Central memory CD8-positive, alpha-beta T cell (primary cell): ENCODE results near the gene KRT10.

Experiments used
- ATAC-seq: fragments of 150-1000 bp; cut with Tn5 transposase; replicated peaks from 2 replicates; pipeline ENCODE4 v1.10.0; 2022; ENCODE audit warnings: mild to moderate bottlenecking, moderate FRiP score, moderate number of reproducible peaks; ENCODE audit not compliant: poor library complexity, severe bottlenecking; ENCODE audit errors: extremely low read depth
- DNase-seq, 2 donors: peaks; one replicate each; pipeline ENCODE4 v3.0.0; 2021; ENCODE audit warnings: low spot score in 2 of 2
- H3K27ac Mint-ChIP-seq: one replicate; pipeline ENCODE4 v1.8.0; 2022; ENCODE audit warnings: low read depth, mild to moderate bottlenecking, moderate library complexity, mixed read lengths
- H3K27me3 Mint-ChIP-seq: one replicate; pipeline ENCODE4 v1.8.0; 2022; ENCODE audit warnings: mixed read lengths
- H3K36me3 Mint-ChIP-seq: one replicate; pipeline ENCODE4 v1.8.0; 2022; ENCODE audit warnings: mild to moderate bottlenecking, moderate library complexity, mixed read lengths; ENCODE audit not compliant: insufficient read depth
- H3K4me1 Mint-ChIP-seq: one replicate; pipeline ENCODE4 v1.8.0; 2022; ENCODE audit warnings: mixed read lengths
- H3K4me3 Mint-ChIP-seq: one replicate; pipeline ENCODE4 v1.8.0; 2022; ENCODE audit warnings: mild to moderate bottlenecking, moderate library complexity, mixed read lengths
- H3K9me3 Mint-ChIP-seq: one replicate; pipeline ENCODE4 v1.8.0; 2022; ENCODE audit warnings: mixed read lengths

The KRT10 gene

DNA sequence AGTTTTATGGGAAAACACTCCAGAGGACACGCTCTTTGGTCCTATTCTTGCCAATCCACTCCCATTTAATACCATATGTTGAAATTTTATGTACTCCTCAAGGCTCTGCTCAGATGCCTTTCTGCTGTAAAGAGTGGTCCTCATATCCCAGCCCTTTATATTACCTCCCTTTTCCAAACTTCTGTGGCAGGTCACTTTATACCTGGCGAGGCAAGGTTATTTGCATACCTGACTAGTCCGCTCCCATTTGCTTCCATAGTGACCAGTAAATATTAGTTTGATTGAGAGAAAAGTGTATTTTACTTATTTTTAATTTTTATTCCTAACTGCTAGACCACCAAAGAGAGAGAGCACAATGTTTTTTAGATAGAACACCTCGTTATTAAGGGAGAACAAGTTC lies 27.3 kb upstream of the KRT10 start:
- Mint-ChIP-seq H3K4me3 (no peak overlapping the region), H3K36me3 (no peaks in the 10 kb centered on the region), H3K27me3 (peaks cover 45% of the 10 kb centered on the region), H3K27ac (no peak overlapping the region), H3K9me3 (no peaks in the 10 kb centered on the region), H3K4me1 (no peaks in the 10 kb centered on the region)
- DNase-seq (no peak), ATAC-seq (no peak)

DNA sequence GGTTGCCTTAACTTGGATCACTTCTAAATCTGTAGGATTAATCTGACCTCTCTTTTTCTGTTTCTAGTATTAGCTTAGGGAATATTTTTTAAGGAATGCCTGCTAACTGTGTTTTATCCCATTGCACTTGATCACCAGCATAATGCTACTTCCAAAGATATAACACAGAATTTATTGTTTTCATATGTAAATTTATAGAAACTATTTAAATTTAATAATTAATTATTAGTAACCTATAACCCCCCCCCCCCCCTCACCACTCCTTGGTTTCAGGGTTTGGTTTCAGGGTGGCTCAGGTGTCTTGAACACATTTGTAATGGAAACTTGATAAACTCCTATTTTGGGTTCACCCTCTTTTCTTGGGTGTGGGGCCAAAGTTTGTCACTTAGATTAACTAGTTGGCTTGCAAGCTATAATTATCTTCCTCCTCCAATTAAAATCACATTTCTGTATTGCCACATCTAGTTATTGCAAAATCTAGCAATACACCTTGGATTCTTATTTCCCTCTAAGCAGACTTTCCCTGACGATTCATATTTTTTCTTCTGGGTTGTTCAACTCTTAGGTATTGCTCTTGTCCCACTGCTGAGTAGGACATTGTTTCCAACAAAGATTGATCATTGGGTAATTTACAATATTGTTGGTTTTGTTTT lies 26.3 kb upstream of the KRT10 start:
- H3K27ac Mint-ChIP-seq = no peak overlapping the region
- H3K9me3 Mint-ChIP-seq = no peaks in the 10 kb centered on the region
- DNase-seq (no peak), ATAC-seq (no peak)
- H3K27me3 Mint-ChIP-seq = peaks cover 52% of the 10 kb centered on the region
- no peaks in the 10 kb centered on the region for H3K4me1 Mint-ChIP-seq
- H3K36me3 Mint-ChIP-seq = no peaks in the 10 kb centered on the region
- H3K4me3 Mint-ChIP-seq = no peak overlapping the region

DNA sequence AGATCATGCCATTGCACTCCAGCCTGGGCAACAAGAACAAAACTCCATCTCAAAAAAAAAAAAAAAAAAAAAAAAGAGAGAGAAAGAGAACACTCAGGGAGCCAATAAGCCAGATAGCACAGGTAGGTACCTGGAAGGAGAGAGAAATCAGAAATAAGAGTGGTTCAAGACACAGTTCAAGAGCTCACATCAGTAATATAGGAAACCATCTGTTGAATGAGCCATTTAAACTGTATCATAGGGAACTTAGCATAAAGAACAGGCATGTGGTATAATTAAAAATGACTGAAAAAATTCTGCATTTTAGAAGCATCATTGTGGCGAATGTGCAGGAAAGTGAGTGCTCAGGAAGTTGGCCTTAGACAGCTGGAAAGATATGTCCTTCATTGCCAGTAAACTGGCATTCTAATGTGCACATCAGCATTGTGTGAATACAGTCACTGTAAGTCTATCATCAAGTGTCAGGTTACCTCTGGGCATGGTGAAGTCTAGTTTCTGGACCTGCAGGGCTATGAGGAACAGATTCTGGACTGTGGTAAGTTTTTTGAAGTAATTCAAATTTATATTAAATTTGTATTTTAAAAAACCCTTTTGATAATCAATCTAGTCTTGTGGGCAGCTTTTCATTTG lies 24.2 kb upstream of the KRT10 start:
- ATAC-seq (no peak), DNase-seq (no peak)
- H3K4me3 Mint-ChIP-seq = no peak overlapping the region
- no peaks in the 10 kb centered on the region for H3K36me3 Mint-ChIP-seq
- no peaks in the 10 kb centered on the region for H3K4me1 Mint-ChIP-seq
- H3K27me3 Mint-ChIP-seq = peaks cover 47% of the 10 kb centered on the region
- no peaks in the 10 kb centered on the region for H3K9me3 Mint-ChIP-seq
- no peak overlapping the region for H3K27ac Mint-ChIP-seq

DNA sequence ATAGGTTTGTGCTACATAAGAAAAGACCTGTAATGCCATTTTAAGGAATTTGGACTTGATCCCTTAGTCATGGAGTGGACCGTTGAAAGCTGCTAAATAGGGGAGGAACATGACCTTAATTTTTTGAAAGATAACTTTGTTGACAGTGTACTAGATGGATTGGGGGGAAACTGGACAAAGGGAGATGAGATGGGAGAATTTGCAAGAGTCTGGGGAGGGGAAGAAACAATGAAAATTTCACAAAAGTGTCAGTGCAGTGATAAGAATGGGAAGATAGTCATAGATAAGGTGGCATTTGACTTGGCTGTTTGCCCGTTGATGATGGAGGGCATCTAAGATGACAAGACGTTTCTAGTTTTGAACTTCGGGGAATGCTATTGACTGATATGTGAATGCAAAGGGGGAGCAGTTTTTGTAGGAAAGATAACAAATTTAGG lies 22.3 kb upstream of the KRT10 start:
- Mint-ChIP-seq H3K27me3 (peaks cover 46% of the 10 kb centered on the region), H3K36me3 (no peaks in the 10 kb centered on the region), H3K4me1 (no peaks in the 10 kb centered on the region), H3K27ac (no peak overlapping the region), H3K4me3 (no peak overlapping the region), H3K9me3 (no peaks in the 10 kb centered on the region)
- ATAC-seq = no peak
- DNase-seq = no peak

DNA sequence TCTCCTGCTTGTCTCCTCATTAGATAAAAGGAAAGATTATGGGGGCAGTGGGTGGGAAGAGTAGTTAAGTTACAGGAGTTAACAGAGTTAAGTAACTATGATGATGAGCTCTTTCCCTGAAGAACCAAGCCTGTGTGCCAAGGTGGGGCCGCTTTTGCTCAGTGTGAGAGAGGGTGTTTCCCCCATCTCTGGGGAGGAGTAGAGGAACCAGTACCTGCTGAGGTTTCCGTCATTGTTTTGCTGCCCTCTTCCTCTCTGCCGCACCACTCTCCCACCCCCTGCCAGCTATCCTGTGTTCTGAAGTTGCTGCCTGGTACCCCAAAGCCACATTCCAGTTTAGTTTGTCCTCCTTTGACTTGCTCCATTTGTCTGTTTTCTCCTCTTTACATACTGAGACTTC lies 20.8 kb upstream of the KRT10 start:
- H3K27me3 Mint-ChIP-seq = peaks cover 46% of the 10 kb centered on the region
- no peaks in the 10 kb centered on the region for H3K4me1 Mint-ChIP-seq
- ATAC-seq (no peak), DNase-seq (no peak)
- H3K36me3 Mint-ChIP-seq = no peaks in the 10 kb centered on the region
- H3K4me3 Mint-ChIP-seq = no peak overlapping the region
- no peaks in the 10 kb centered on the region for H3K9me3 Mint-ChIP-seq
- no peak overlapping the region for H3K27ac Mint-ChIP-seq

DNA sequence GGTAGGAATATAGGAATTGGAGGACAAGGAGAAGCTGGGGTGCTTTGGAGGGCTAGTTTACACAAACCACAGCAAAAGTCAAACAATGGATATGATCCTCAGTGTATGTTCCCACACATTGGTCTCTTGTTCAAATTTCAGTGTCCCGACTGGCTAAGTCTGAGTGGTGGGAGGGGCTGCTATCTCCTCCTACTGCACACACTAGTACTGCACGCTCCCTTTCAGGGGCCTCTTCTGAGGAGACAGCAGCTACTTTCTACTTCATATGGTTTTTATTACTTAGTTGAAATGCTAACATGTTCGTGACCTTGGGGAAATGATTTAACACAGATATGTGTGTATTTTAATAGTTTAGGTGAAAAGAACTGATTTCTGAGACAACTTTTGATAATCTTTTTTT lies 18.8 kb upstream of the KRT10 start:
- H3K27me3 Mint-ChIP-seq = peaks cover 45% of the 10 kb centered on the region
- H3K4me1 Mint-ChIP-seq = no peaks in the 10 kb centered on the region
- no peak for DNase-seq
- ATAC-seq = no peak
- H3K27ac Mint-ChIP-seq = no peak overlapping the region
- no peaks in the 10 kb centered on the region for H3K36me3 Mint-ChIP-seq
- H3K4me3 Mint-ChIP-seq = no peak overlapping the region
- no peaks in the 10 kb centered on the region for H3K9me3 Mint-ChIP-seq

DNA sequence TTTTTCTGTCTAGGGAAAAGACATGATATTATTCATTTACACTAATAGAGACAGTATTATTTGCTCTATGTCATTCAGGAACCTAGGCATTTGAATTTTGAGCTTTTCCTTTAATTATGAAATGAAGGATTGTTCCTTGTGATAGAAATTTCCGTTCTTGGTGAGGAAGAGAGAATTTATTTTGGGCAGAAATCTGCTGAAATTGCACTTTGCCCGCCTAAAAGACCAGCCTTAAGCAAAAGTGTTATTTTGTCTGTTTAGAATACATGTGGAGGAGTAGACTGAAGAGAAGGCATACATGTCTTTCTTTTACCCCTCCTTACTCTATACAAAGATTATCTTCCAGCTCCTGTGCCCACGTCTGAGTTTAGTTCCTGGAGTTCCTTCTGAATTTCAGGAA lies 16.8 kb upstream of the KRT10 start:
- no peaks in the 10 kb centered on the region for H3K9me3 Mint-ChIP-seq
- DNase-seq (no peak), ATAC-seq (no peak)
- H3K36me3 Mint-ChIP-seq = peaks cover 4% of the 10 kb centered on the region
- H3K4me3 Mint-ChIP-seq = no peak overlapping the region
- no peaks in the 10 kb centered on the region for H3K4me1 Mint-ChIP-seq
- peaks cover 24% of the 10 kb centered on the region for H3K27me3 Mint-ChIP-seq
- no peak overlapping the region for H3K27ac Mint-ChIP-seq

DNA sequence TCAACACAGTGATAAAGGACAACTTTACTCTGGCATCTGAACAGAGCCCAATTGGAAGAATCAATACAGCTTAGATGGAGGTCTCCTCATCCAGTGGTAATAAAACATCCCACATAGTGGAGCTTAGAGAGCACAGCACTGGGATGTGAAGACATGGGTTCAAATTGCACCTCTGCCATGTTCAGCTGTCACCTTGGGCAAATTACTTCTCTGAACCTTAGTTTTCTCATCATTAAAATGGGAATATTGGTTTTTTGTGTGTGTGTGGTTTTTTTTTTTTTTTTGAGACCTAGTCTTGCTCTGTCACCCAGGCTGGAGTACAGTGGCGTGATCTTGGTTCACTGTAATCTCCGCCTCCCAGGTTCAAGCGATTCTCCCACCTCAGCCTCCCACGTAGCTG lies 13.6 kb upstream of the KRT10 start:
- H3K27me3 Mint-ChIP-seq = peaks cover 5% of the 10 kb centered on the region
- DNase-seq = no peak
- H3K4me3 Mint-ChIP-seq = no peak overlapping the region
- H3K27ac Mint-ChIP-seq = no peak overlapping the region
- no peak for ATAC-seq
- no peaks in the 10 kb centered on the region for H3K9me3 Mint-ChIP-seq
- peaks cover 4% of the 10 kb centered on the region for H3K36me3 Mint-ChIP-seq
- peaks cover 5% of the 10 kb centered on the region for H3K4me1 Mint-ChIP-seq

DNA sequence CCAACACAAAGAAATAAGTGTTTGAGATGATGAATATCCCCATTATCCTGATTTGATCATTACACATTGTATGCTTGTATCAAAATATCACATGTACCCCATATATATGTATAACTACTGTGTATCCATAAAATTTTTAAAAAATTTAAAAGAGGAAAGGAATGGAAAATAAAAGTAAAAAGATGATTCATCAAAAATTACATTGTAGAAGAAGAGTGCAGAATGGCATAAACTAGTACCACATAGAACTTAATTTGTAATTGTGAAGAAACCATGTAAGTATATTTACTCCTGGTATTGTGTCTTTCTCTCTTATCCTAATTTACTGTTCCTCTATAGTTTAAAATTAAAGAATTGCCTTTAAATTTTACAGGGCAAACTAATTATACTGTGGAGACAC lies 11.5 kb upstream of the KRT10 start:
- Mint-ChIP-seq H3K27ac (no peak overlapping the region), H3K36me3 (peaks cover 4% of the 10 kb centered on the region), H3K27me3 (no peaks in the 10 kb centered on the region), H3K4me3 (no peak overlapping the region), H3K9me3 (no peaks in the 10 kb centered on the region), H3K4me1 (peaks cover 5% of the 10 kb centered on the region)
- ATAC-seq (no peak), DNase-seq (no peak)

DNA sequence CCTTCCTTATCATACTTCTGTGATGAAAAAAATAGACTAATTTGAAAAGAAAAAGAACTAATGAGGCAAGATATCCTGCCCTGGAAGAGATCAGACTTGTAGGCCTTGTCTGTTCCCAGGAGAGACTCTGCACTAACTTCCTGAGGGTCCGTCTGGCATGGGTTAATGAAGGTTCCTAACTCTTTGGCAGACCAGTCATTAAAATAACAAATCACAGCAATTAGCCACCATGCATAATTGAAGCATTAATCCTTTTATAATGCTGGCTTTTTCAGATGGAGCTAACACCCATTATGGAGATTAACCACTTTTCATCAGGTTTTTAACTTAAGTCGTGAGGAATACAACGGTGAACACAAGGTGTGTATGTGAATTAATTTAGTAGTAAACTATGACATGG lies 10.4 kb upstream of the KRT10 start:
- no peaks in the 10 kb centered on the region for H3K27me3 Mint-ChIP-seq
- peaks cover 4% of the 10 kb centered on the region for H3K36me3 Mint-ChIP-seq
- H3K4me1 Mint-ChIP-seq = peaks cover 13% of the 10 kb centered on the region
- no peak overlapping the region for H3K27ac Mint-ChIP-seq
- H3K4me3 Mint-ChIP-seq = no peak overlapping the region
- H3K9me3 Mint-ChIP-seq = no peaks in the 10 kb centered on the region
- DNase-seq (no peak), ATAC-seq (no peak)

DNA sequence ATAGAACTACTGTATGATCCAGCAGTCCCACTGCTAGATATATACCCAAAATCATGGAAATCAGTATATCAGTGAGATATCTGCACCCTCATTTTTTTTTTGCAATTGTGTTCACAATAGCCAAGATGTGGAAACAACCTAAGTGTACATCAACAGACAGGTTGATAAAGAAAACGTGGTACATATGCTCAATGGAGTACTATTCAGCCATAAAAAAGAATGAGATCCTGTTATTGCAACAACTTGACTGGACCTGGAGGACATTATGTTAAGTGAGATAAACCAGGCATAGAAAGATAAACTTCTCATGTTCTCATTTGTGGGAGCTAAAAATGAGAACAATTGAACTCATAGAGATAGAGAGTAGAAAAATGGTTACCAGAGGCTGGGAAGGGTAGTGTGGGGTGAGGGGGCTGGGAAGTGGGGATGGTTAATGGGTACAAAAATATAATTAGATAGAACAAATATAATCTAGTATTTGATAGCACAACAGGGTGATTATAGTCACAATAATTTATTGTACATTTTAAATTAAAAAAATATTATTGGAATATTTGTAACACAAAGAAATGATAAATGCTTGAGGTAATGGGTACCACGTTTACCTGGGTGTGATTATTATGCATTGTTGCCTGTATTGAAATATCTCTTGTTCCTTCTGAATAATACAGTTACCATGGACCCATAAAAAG lies 7.8 kb upstream of the KRT10 start:
- ATAC-seq = no peak
- no peaks in the 10 kb centered on the region for H3K36me3 Mint-ChIP-seq

DNA sequence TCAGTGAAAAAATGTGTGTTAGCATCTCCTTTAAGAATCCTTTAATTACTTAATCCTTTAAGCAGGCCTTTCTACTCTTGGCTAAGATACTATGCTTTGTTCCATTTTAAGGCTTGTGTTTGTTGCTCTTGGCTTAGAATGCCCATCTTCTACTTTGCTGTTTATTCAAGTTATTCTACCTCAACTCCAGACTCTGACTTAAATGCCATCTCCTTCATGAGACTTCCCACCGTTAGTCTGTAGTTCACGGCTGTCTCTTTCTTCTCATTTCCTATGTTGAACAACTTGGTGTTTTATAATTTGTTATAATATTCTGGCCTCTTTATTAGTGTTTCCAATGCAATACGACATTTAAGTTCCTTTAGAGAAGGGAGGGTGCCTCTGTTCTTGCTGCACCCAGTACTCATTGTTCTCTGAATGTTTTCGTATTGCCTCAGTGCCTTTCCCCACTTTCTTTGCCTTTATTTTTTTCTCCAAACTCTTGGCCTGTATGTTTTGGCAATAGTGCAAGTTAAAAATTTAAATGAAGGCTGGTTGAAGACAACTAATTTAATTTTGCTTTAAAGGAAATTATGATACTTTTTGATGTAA lies 6.1 kb upstream of the KRT10 start:
- Mint-ChIP-seq H3K4me3 (no peak overlapping the region), H3K27me3 (no peaks in the 10 kb centered on the region)
- DNase-seq = no peak

More for the DNA sequence above, 7.8 kb upstream of the KRT10 start:
- H3K4me1 Mint-ChIP-seq = peaks cover 16% of the 10 kb centered on the region
- H3K4me3 Mint-ChIP-seq = no peak overlapping the region
- H3K27ac Mint-ChIP-seq = no peak overlapping the region
- no peaks in the 10 kb centered on the region for H3K9me3 Mint-ChIP-seq
- no peaks in the 10 kb centered on the region for H3K27me3 Mint-ChIP-seq
- DNase-seq = no peak

More for the DNA sequence above, 6.1 kb upstream of the KRT10 start:
- Mint-ChIP-seq H3K27ac (peak overlapping the region; percentile 1), H3K4me1 (peaks cover 14% of the 10 kb centered on the region), H3K36me3 (no peaks in the 10 kb centered on the region), H3K9me3 (no peaks in the 10 kb centered on the region)
- no peak for ATAC-seq
